Osteoblast (primary cell): ENCODE measurements around the gene ITPR1. TPM values are rescaled to one million over a fixed set of nuclear protein-coding genes. Genes with fewer than 3 reads are reported as not detected.

Experiments
- DNase-seq: peaks from one replicate; pipeline ENCODE4 v3.0.0; 2011; ENCODE audit warnings: low spot score, mixed read lengths; ENCODE audit not compliant: insufficient read length; ENCODE audit errors: missing footprints
- H2AFZ ChIP-seq: 2 replicates; pipeline ENCODE4 v1.6.0; 2011; ENCODE audit warnings: mild to moderate bottlenecking, low read length
- H3K27ac ChIP-seq: 2 replicates; pipeline ENCODE4 v1.5.1; 2011; ENCODE audit warnings: mild to moderate bottlenecking, low read depth, low read length, moderate library complexity
- H3K27me3 ChIP-seq: 2 replicates; pipeline ENCODE4 v1.6.0; 2012; ENCODE audit warnings: mild to moderate bottlenecking, control low read depth, inconsistent platforms, low read length, moderate library complexity; ENCODE audit not compliant: insufficient read depth
- H3K36me3 ChIP-seq: 2 replicates; pipeline ENCODE4 v1.5.1; 2011; ENCODE audit warnings: mild to moderate bottlenecking, low read length, control low read depth, moderate library complexity; ENCODE audit not compliant: insufficient read depth
- H3K4me1 ChIP-seq: 2 replicates; pipeline ENCODE4 v1.5.1; 2011; ENCODE audit warnings: mild to moderate bottlenecking, low read length, control low read depth, moderate library complexity; ENCODE audit not compliant: insufficient read depth
- H3K4me2 ChIP-seq: 2 replicates; pipeline ENCODE4 v1.6.0; 2011; ENCODE audit warnings: mild to moderate bottlenecking, low read length; ENCODE audit not compliant: insufficient read depth
- H3K4me3 ChIP-seq: fragments of 200-600 bp; sonication (generic); 3 replicates; pipeline ENCODE4 v1.5.1; 2012; ENCODE audit warnings: mild to moderate bottlenecking, low read length, inconsistent platforms; ENCODE audit not compliant: insufficient read depth
- H3K79me2 ChIP-seq: 2 replicates; pipeline ENCODE4 v1.6.0; 2012; ENCODE audit warnings: mild to moderate bottlenecking, low read length, control low read depth, inconsistent platforms; ENCODE audit not compliant: insufficient read depth
- H3K9me3 ChIP-seq: 2 replicates; pipeline ENCODE4 v1.5.1; 2011; ENCODE audit warnings: low read depth, low read length, control low read depth
- H4K20me1 ChIP-seq: 2 replicates; pipeline ENCODE4 v1.6.0; 2012; ENCODE audit warnings: mild to moderate bottlenecking, low read length, control low read depth; ENCODE audit not compliant: insufficient read depth
- total RNA-seq: library from RNA; depleted of rRNA; stranded (reverse); fragments of >200 nt; gene quantifications from 2 replicates; pipeline ENCODE4 v1.2.3, GENCODE V29; 2012
- TF ChIP-seq, protein P1 (sequence below): IDR thresholded peaks from 2 replicates; pipeline ENCODE4 v1.5.1; 2011; ENCODE audit warnings: mild to moderate bottlenecking, low read depth, low read length, moderate library complexity; ENCODE audit errors: extremely low read depth

ITPR1 gene
- total RNA-seq, 1 donor = 16.6 TPM

DNA sequence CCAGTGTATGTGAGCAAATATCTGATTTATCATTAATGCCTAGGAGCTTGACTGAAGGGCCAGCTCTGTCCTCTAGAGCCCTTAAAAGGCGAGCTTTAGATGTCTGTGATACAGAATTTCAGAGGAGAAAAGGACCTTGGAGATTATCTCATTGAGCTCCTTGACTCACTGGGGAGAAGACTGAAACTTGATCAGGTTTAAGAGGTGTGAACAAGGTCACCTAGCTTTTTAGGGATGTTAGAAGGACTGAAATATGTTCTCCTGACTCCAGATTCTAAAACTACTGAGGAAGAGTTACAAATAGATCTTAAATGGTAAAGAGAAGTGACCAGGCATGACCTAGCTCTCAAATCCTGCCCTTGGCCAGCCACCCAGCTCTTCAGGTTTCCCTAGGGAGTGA is 292.4 kb downstream of the ITPR1 start:
- TF ChIP-seq, protein P1, sequence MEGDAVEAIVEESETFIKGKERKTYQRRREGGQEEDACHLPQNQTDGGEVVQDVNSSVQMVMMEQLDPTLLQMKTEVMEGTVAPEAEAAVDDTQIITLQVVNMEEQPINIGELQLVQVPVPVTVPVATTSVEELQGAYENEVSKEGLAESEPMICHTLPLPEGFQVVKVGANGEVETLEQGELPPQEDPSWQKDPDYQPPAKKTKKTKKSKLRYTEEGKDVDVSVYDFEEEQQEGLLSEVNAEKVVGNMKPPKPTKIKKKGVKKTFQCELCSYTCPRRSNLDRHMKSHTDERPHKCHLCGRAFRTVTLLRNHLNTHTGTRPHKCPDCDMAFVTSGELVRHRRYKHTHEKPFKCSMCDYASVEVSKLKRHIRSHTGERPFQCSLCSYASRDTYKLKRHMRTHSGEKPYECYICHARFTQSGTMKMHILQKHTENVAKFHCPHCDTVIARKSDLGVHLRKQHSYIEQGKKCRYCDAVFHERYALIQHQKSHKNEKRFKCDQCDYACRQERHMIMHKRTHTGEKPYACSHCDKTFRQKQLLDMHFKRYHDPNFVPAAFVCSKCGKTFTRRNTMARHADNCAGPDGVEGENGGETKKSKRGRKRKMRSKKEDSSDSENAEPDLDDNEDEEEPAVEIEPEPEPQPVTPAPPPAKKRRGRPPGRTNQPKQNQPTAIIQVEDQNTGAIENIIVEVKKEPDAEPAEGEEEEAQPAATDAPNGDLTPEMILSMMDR = no peak
- DNase-seq = no peak
- H3K27ac ChIP-seq = no peak overlapping the region
- H4K20me1 ChIP-seq = no peaks in the 10 kb centered on the region
- no peaks in the 10 kb centered on the region for H3K79me2 ChIP-seq
- H3K4me2 ChIP-seq = no peak overlapping the region
- no peaks in the 10 kb centered on the region for H3K36me3 ChIP-seq
- H3K27me3 ChIP-seq = no peaks in the 10 kb centered on the region
- no peak overlapping the region for H3K4me3 ChIP-seq
- H3K4me1 ChIP-seq = no peaks in the 10 kb centered on the region
- no peak overlapping the region for H2AFZ ChIP-seq
- no peaks in the 10 kb centered on the region for H3K9me3 ChIP-seq

DNA sequence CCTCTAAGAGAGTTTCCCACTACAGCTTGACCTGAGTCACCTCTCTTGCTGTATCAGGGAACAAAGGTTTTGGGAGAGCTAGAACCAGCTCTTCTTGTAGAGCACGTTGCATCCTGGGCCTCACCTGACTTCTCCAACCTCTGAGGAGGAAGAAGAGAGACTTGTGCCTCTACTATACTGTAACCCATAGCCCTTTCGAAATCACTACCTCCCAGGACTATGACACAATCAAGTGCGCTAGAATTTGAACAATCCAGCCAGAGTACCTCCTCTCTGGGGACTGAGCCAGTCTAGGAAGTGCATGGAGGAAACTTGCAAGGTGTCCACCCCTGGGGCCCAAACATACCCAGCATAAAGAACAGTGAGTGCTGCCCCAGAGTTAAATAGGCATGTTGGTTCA is 293.3 kb downstream of the ITPR1 start:
- TF ChIP-seq, protein P1 = no peak
- H3K36me3 ChIP-seq = no peaks in the 10 kb centered on the region
- H2AFZ ChIP-seq = no peak overlapping the region
- no peak overlapping the region for H3K4me2 ChIP-seq
- H3K4me1 ChIP-seq = no peaks in the 10 kb centered on the region
- H3K9me3 ChIP-seq = no peaks in the 10 kb centered on the region
- no peaks in the 10 kb centered on the region for H3K79me2 ChIP-seq
- no peaks in the 10 kb centered on the region for H4K20me1 ChIP-seq
- DNase-seq = no peak
- H3K27ac ChIP-seq = no peak overlapping the region
- H3K4me3 ChIP-seq = no peak overlapping the region
- no peaks in the 10 kb centered on the region for H3K27me3 ChIP-seq

DNA sequence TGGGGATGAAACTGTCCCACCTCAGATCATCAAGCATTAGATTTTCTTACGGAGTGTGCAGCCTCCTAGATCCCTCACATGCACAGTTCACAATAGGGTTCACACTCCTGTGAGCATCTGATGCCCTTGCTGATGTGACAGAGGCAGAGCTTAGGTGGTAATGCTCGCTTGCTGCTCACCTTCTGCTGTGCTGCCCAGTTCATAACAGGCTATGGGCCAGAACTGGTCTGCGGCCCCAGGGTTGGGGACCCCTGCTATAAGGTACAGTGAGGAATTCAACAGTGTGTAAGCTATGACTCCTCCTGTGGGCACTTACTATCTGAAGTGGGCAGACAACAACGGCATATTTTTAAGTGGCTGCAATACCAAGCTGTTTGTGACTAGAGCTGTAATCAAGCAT is 298.2 kb downstream of the ITPR1 start:
- H3K4me1 ChIP-seq = no peaks in the 10 kb centered on the region
- DNase-seq = no peak
- no peak overlapping the region for H3K27ac ChIP-seq
- H3K36me3 ChIP-seq = no peaks in the 10 kb centered on the region
- no peak overlapping the region for H3K4me3 ChIP-seq
- H3K27me3 ChIP-seq = no peaks in the 10 kb centered on the region
- H2AFZ ChIP-seq = no peak overlapping the region
- no peaks in the 10 kb centered on the region for H3K9me3 ChIP-seq
- no peaks in the 10 kb centered on the region for H4K20me1 ChIP-seq
- H3K79me2 ChIP-seq = no peaks in the 10 kb centered on the region
- TF ChIP-seq, protein P1 = no peak
- H3K4me2 ChIP-seq = no peak overlapping the region

DNA sequence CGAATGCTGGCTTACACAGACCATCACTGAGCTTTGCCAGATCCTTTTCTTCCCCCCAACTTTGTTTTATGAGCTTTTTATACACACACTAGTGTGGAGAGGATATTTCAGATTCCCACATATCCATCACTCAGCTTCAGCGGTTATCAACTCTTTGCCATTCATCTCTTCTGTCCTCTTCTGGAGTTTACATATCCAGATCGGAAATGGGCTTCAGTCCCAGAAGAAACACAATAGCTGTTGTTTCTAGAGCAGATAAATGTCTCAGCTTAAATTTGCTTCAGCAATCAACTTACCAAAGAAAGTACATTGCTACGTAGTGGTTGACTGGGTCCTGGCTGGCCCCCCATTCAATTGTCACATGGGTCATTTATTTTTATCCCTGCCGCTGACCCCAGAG is 300.2 kb downstream of the ITPR1 start:
- Histone ChIP-seq H3K9me3 (peaks cover 1% of the 10 kb centered on the region), H3K36me3 (no peaks in the 10 kb centered on the region), H2AFZ (no peak overlapping the region), H4K20me1 (no peaks in the 10 kb centered on the region), H3K4me1 (no peaks in the 10 kb centered on the region), H3K4me3 (no peak overlapping the region), H3K4me2 (no peak overlapping the region), H3K27me3 (no peaks in the 10 kb centered on the region), H3K79me2 (no peaks in the 10 kb centered on the region), H3K27ac (no peak overlapping the region)
- no peak for DNase-seq
- TF ChIP-seq, protein P1 = no peak
